ENCODE data around the gene VPS37D.
A peak's percentile ranks its signal among the peaks of the same experiment; 100 is the strongest.

Gene VPS37D

GRCh38 chr7:73622527-73622908, 45.1 kb upstream of the VPS37D start:
- H2AFZ ChIP-seq (ENCODE audit: low read depth, low read length): no peak overlapping the region
- no peak overlapping the region for H3K14ac ChIP-seq (ENCODE audit: low read length in 2 of 2)
- no peak overlapping the region for H2BK120ac ChIP-seq (ENCODE audit: low read depth, low read length)
- H3K4me3 ChIP-seq (ENCODE audit: insufficient read depth in 1 of 2, low read depth in 1 of 2, low read length in 2 of 2): no peak overlapping the region
- no CpG with 5 or more reads among the region's 2 CpGs for WGBS
- no peak overlapping the region for H3K4ac ChIP-seq (ENCODE audit: low read depth in 1 of 2, low read length in 2 of 2)
- H3K36me3 ChIP-seq (ENCODE audit: control insufficient read depth in 1 of 2, insufficient read depth in 2 of 2, low read depth in 1 of 2, low read length in 2 of 2): no peaks in the 10 kb centered on the region
- no peaks in the 10 kb centered on the region for H3K9me3 ChIP-seq (ENCODE audit: control insufficient read depth, low read length)
- H2BK15ac ChIP-seq (ENCODE audit: low read depth, poor library complexity, severe bottlenecking): no peak overlapping the region
- H2BK5ac ChIP-seq (ENCODE audit: low read depth, low read length, poor library complexity, severe bottlenecking): no peak overlapping the region
- H3K23ac ChIP-seq (ENCODE audit: low read length in 2 of 2): no peak overlapping the region
- H3K27ac ChIP-seq (ENCODE audit: low read length, poor library complexity, severe bottlenecking): no peak overlapping the region
- no peak overlapping the region for H4K8ac ChIP-seq (ENCODE audit: low read length)
- H2AK5ac ChIP-seq (ENCODE audit: low read length, severe bottlenecking): no peak overlapping the region
- no peak overlapping the region for H2BK12ac ChIP-seq (ENCODE audit: low read length in 2 of 2)
- DNase-seq: no peak
- H3K27me3 ChIP-seq (ENCODE audit: control insufficient read depth in 1 of 2, insufficient read depth in 1 of 2, low read length in 2 of 2): peaks cover 52 to 55% of the 10 kb centered on the region in 2 experiments
- no peak overlapping the region for H3K9ac ChIP-seq (ENCODE audit: low read length)
- H4K91ac ChIP-seq (ENCODE audit: low read length): no peak overlapping the region
- H3K18ac ChIP-seq (ENCODE audit: low read depth in 1 of 2, low read length in 2 of 2): no peak overlapping the region
- H3K4me2 ChIP-seq (ENCODE audit: low read length, poor library complexity, severe bottlenecking): no peak overlapping the region
- peaks cover 17% of the 10 kb centered on the region for H3K4me1 ChIP-seq (ENCODE audit: control insufficient read depth, insufficient read depth, low read depth, low read length)
- H3K79me1 ChIP-seq (replicated peaks; ENCODE audit: low read length, poor library complexity, severe bottlenecking): no peaks in the 10 kb centered on the region

GRCh38 chr7:73622909-73623797, 44.5 kb upstream of the VPS37D start:
- no peak overlapping the region for H2BK12ac ChIP-seq (ENCODE audit: low read length in 2 of 2)
- no peak overlapping the region for H2AK5ac ChIP-seq (ENCODE audit: low read length, severe bottlenecking)
- peaks cover 58 to 61% of the 10 kb centered on the region in 2 experiments for H3K27me3 ChIP-seq (ENCODE audit: control insufficient read depth in 1 of 2, insufficient read depth in 1 of 2, low read length in 2 of 2)
- no peak overlapping the region for H3K18ac ChIP-seq (ENCODE audit: low read depth in 1 of 2, low read length in 2 of 2)
- no peaks in the 10 kb centered on the region for H3K79me1 ChIP-seq (replicated peaks; ENCODE audit: low read length, poor library complexity, severe bottlenecking)
- no peak overlapping the region for H4K8ac ChIP-seq (ENCODE audit: low read length)
- H3K36me3 ChIP-seq (ENCODE audit: control insufficient read depth in 1 of 2, insufficient read depth in 2 of 2, low read depth in 1 of 2, low read length in 2 of 2): no peaks in the 10 kb centered on the region
- no peak overlapping the region for H3K14ac ChIP-seq (ENCODE audit: low read length in 2 of 2)
- no peak overlapping the region for H3K23ac ChIP-seq (ENCODE audit: low read length in 2 of 2)
- H3K4me1 ChIP-seq (ENCODE audit: control insufficient read depth, insufficient read depth, low read depth, low read length): peaks cover 17% of the 10 kb centered on the region
- H3K9me3 ChIP-seq (ENCODE audit: control insufficient read depth, low read length): no peaks in the 10 kb centered on the region
- no peak for DNase-seq
- H3K4me3 ChIP-seq (ENCODE audit: insufficient read depth in 1 of 2, low read depth in 1 of 2, low read length in 2 of 2): peak overlapping the region in 1 of 2 experiments; percentile 29
- H3K4me2 ChIP-seq (ENCODE audit: low read length, poor library complexity, severe bottlenecking): peak overlapping the region; percentile 30
- H3K27ac ChIP-seq (ENCODE audit: low read length, poor library complexity, severe bottlenecking): no peak overlapping the region
- H2BK15ac ChIP-seq (ENCODE audit: low read depth, poor library complexity, severe bottlenecking): no peak overlapping the region
- no peak overlapping the region for H2BK120ac ChIP-seq (ENCODE audit: low read depth, low read length)
- H2AFZ ChIP-seq (ENCODE audit: low read depth, low read length): no peak overlapping the region
- H2BK5ac ChIP-seq (ENCODE audit: low read depth, low read length, poor library complexity, severe bottlenecking): no peak overlapping the region
- no peak overlapping the region for H3K4ac ChIP-seq (ENCODE audit: low read depth in 1 of 2, low read length in 2 of 2)
- 3% methylated on average over 48 of the region's 58 CpGs for WGBS
- H3K9ac ChIP-seq (ENCODE audit: low read length): no peak overlapping the region
- H4K91ac ChIP-seq (ENCODE audit: low read length): no peak overlapping the region

DNA sequence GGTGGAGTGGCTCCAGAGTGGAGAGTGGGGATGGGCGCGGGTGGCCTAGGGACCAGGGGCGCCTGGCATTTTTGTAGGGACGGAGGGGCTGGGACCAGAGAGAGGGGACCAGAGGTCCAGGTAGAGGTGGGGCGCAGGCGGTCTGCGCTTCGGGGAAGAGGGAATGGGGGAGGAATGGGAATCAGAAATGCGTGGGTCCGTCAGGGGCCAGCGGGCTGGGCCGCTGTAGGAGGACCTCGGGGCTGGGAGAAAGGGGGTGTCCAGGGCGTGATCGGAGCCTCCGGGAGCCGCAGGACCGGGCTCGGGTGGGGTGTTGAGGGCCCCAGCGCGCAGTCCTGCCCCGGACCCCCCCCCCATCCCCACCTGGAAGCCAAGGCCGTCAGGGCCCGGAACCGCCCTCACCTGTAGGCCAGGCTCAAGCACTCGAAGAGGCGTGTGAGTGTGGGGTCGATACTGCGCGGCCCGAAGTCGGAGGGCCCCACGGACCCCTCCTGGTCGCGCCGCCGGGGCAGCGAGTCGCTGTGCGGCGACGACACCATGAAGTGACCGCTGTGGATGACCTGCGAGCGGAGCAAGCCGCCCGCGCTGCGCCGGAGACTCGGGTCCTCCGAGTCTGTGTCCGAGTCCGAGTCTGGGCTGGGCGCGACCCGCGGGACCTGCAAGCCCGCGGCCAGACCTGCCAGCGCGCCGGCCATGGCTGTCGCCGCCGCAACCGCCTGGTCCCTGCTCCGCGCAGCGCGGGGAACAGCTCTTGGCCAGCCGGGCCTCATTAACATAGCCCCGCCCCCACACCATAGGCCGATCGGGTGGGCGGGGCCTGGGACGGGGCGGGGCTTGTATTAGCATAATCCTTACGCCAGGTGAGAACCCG, 43.6 kb upstream of the VPS37D start, which contains the start of gene MLXIPL:
Gene MLXIPL (minus strand): TSS at position 725 of the 871 bp plus-strand sequence. CDS start 30 bp downstream, at position 695.
- Histone ChIP-seq H3K27me3 (ENCODE audit: control insufficient read depth in 1 of 2, insufficient read depth in 1 of 2, low read length in 2 of 2) (peaks cover 67 to 70% of the 10 kb centered on the region in 2 experiments), H2AFZ (ENCODE audit: low read depth, low read length) (no peak within 1 kb of the TSS), H2BK15ac (ENCODE audit: low read depth, poor library complexity, severe bottlenecking) (peak within 1 kb of the TSS; percentile 15), H2BK5ac (ENCODE audit: low read depth, low read length, poor library complexity, severe bottlenecking) (no peak within 1 kb of the TSS), H3K4me2 (ENCODE audit: low read length, poor library complexity, severe bottlenecking) (peak within 1 kb of the TSS; percentile 88), H4K91ac (ENCODE audit: low read length) (no peak within 1 kb of the TSS), H3K4ac (ENCODE audit: low read depth in 1 of 2, low read length in 2 of 2) (no peak within 1 kb of the TSS), H2BK120ac (ENCODE audit: low read depth, low read length) (no peak within 1 kb of the TSS), H4K8ac (ENCODE audit: low read length) (no peak within 1 kb of the TSS), H3K79me1 (replicated peaks; ENCODE audit: low read length, poor library complexity, severe bottlenecking) (no peaks in the 10 kb centered on the region), H3K9ac (ENCODE audit: low read length) (no peak within 1 kb of the TSS), H3K4me1 (ENCODE audit: control insufficient read depth, insufficient read depth, low read depth, low read length) (peaks cover 17% of the 10 kb centered on the region), H3K36me3 (ENCODE audit: control insufficient read depth in 1 of 2, insufficient read depth in 2 of 2, low read depth in 1 of 2, low read length in 2 of 2) (no peaks in the 10 kb centered on the region), H2BK12ac (ENCODE audit: low read length in 2 of 2) (no peak within 1 kb of the TSS), H3K4me3 (ENCODE audit: insufficient read depth in 1 of 2, low read depth in 1 of 2, low read length in 2 of 2) (peak within 1 kb of the TSS; percentile 55 to 62), H3K18ac (ENCODE audit: low read depth in 1 of 2, low read length in 2 of 2) (no peak within 1 kb of the TSS), H3K23ac (ENCODE audit: low read length in 2 of 2) (no peak within 1 kb of the TSS), H3K9me3 (ENCODE audit: control insufficient read depth, low read length) (no peaks in the 10 kb centered on the region), H2AK5ac (ENCODE audit: low read length, severe bottlenecking) (no peak within 1 kb of the TSS), H3K27ac (ENCODE audit: low read length, poor library complexity, severe bottlenecking) (no peak within 1 kb of the TSS), H3K14ac (ENCODE audit: low read length in 2 of 2) (no peak within 1 kb of the TSS)
- DNase-seq: peak; percentile 67
- WGBS: 2% methylated on average over 75 of the region's 80 CpGs

DNA sequence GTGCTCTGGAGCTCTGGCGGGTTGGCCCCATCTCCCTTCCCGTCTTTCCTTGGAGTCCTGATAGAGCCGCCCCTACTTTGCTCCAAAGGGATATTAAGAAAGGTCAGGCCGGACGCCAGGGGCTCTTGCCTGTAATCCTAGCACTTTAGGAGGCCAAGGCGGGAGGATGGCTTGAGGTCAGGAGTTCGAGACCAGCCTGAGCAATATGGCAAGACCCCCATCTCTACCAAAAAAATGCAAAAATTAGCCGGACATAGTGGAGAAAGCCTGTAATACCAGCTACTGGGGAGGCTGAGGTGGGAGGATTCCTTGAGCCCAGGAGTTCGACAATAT, 43.0 kb upstream of the VPS37D start:
- Histone ChIP-seq H3K23ac (ENCODE audit: low read length in 2 of 2) (no peak overlapping the region), H3K27ac (ENCODE audit: low read length, poor library complexity, severe bottlenecking) (no peak overlapping the region)
- 32% methylated on average over 7 of the region's 9 CpGs for WGBS

More for the DNA sequence above, 43.0 kb upstream of the VPS37D start:
- H2AK5ac ChIP-seq (ENCODE audit: low read length, severe bottlenecking): no peak overlapping the region
- no peak overlapping the region for H4K8ac ChIP-seq (ENCODE audit: low read length)
- no peak overlapping the region for H3K4me3 ChIP-seq (ENCODE audit: insufficient read depth in 1 of 2, low read depth in 1 of 2, low read length in 2 of 2)
- no peak overlapping the region for H2BK5ac ChIP-seq (ENCODE audit: low read depth, low read length, poor library complexity, severe bottlenecking)
- H3K9ac ChIP-seq (ENCODE audit: low read length): no peak overlapping the region
- H3K79me1 ChIP-seq (replicated peaks; ENCODE audit: low read length, poor library complexity, severe bottlenecking): no peaks in the 10 kb centered on the region
- H3K27me3 ChIP-seq (ENCODE audit: control insufficient read depth in 1 of 2, insufficient read depth in 1 of 2, low read length in 2 of 2): peaks cover 68 to 70% of the 10 kb centered on the region in 2 experiments
- no peaks in the 10 kb centered on the region for H3K9me3 ChIP-seq (ENCODE audit: control insufficient read depth, low read length)
- H3K18ac ChIP-seq (ENCODE audit: low read depth in 1 of 2, low read length in 2 of 2): no peak overlapping the region
- H4K91ac ChIP-seq (ENCODE audit: low read length): no peak overlapping the region
- H2AFZ ChIP-seq (ENCODE audit: low read depth, low read length): no peak overlapping the region
- no peak overlapping the region for H3K14ac ChIP-seq (ENCODE audit: low read length in 2 of 2)
- no peaks in the 10 kb centered on the region for H3K36me3 ChIP-seq (ENCODE audit: control insufficient read depth in 1 of 2, insufficient read depth in 2 of 2, low read depth in 1 of 2, low read length in 2 of 2)
- H2BK120ac ChIP-seq (ENCODE audit: low read depth, low read length): no peak overlapping the region
- peaks cover 17% of the 10 kb centered on the region for H3K4me1 ChIP-seq (ENCODE audit: control insufficient read depth, insufficient read depth, low read depth, low read length)
- H3K4ac ChIP-seq (ENCODE audit: low read depth in 1 of 2, low read length in 2 of 2): no peak overlapping the region
- no peak overlapping the region for H3K4me2 ChIP-seq (ENCODE audit: low read length, poor library complexity, severe bottlenecking)
- H2BK12ac ChIP-seq (ENCODE audit: low read length in 2 of 2): no peak overlapping the region
- peak overlapping the region; percentile 15 for H2BK15ac ChIP-seq (ENCODE audit: low read depth, poor library complexity, severe bottlenecking)
- DNase-seq: no peak
